HG03103 (cell line): ENCODE results near the gene TMPRSS11E.
A peak's percentile ranks its signal among the peaks of the same experiment; 100 is the strongest.
"Not testable (repeated sequence)": the region's sequence is repeated elsewhere in the genome, so short reads cannot be mapped to it uniquely, and the experiment has no call there.

Experiments used
- ATAC-seq: cut with Tn5 transposase; IDR thresholded peaks from one replicate; pipeline ENCODE4 v1.9.1; 2021; ENCODE audit warnings: low read depth; ENCODE audit not compliant: unreplicated experiment

Gene TMPRSS11E

DNA sequence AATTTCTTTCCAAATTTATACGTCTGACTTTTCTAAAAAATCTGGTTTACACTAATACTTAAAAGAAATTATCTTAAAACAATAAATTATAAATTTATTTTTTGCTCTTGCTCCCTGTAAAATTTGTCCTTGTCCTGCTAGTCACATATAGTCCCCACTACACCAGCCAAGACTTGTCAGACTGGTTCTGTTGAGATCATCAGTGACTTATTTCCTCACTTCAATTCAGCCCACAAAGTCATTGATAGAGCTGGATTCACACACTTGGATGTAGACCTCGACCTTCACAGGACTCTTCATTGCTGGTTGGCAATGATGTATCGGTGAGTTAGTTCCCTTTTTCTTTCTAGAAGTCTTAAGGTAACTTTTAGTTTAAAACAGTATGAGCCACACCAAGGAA is at the start of gene TMPRSS11E:
TMPRSS11E (plus strand) TSS at position 263 of the 400 bp plus-strand sequence; CDS start at position 313, 50 bp downstream.
- no peak for ATAC-seq

DNA sequence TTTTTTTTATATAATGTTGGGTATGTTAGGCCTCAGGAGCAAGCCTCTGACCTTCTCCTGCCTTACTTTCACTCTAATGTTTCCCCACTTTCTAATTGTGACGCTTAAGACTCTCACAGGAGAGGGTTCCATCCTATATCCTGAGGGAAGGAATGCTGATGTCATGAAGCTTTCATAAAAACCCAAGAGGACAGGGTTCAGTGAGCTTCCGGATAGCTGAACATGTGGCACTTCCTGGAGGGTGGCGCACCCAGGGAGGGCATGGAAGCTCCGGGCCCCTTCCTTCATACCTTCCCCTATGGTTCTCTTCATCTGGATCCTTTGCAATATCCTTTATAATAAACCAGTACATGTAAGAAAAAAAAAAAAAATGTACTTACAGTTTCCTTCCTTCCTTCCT is 48.0 kb upstream of the TMPRSS11E start:
- no peak for ATAC-seq

DNA sequence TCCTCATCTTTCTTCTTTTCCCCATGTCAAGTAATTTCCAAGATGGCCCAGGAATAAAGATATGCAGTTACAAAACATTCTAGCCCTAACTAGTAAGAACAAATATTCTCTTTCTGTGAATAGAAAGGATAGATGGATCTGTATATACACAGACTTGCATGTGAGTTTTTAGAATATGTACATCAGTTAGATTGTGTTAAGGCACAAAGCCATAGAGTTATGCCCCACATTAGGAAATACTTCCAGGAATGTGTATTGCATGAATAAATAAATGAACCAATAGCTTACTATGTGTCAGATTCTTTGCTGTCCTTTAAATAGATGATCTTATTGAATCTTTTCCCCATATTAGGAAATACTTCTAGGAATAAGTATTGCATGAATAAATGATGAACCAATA is 46.0 kb upstream of the TMPRSS11E start:
- ATAC-seq, result no peak

DNA sequence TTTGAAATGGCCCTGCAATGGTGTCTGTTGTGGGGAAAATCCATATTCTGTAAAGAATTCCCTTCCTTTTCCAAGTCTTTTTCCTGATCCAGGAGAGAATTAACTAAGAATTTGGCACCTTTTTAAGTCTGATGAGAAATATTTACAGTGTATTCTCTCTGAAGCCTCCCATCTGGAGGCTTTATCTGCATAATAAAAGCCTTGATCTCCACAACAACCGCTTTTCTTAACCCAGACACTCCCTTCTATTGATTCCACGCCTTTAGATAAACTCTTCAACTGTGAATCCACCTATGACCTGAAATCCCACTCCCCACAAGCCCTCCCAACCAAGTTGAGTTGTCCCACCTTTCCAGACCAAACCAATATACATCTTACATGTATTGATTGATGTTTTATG is 43.1 kb upstream of the TMPRSS11E start:
- no peak for ATAC-seq

DNA sequence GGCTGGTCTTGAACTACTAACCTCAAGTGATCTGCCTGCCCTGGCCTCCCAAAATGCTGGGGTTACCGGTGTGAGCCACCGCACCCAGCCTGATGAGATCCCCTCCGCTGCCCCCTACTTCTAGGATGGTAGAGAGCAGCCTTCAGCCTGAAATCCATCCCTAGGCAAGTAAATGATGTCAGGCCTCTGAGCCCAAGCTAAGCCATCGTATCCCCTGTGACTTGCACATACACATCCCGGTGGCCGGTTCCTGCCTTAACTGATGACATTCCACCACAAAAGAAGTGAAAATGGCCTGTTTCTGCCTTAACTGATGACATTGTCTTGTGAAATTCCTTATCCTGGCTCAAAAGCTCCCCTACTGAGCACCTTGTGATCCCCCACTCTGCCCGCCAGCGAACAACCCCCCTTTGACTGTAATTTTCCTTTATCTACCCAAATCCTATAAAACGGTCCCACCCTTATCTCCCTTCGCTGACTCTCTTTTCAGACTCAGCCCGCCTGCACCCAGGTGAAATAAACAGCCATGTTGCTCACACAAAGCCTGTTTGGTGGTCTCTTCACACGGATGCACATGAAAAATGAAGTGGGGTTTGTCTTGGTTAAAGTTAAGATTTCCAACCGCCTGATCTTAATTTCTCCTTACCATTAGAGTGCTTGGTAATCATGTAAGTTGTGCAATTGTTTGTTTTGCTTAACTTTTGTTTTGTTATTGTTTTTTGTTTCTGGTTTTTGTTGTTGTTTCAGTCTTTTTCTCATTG is 41.4 kb upstream of the TMPRSS11E start:
- not testable (repeated sequence) for ATAC-seq

DNA sequence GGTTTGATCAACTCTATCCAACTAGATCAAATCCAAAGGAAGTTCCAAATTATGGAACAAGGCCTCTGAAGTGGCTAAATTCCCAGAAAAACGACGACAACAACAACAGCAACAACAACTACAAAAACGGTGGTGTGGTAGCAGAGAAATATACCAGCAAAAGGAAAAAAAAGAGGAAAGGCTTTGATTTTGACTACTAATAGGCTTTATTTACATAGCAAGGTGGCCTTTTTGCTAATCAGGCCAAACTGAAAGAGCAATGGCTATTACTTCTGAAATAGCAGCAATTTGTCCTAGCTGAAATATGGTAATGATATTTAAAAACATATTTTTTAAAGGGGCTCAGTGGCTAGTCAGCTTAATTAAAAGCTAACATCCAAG is 40.8 kb upstream of the TMPRSS11E start:
- no peak for ATAC-seq

- not testable (repeated sequence) for ATAC-seq
Observed at GRCh38 chr4:68407015-68407867, 40.0 kb upstream of the TMPRSS11E start.

- no peak for ATAC-seq
Observed at GRCh38 chr4:68407868-68408190, 39.4 kb upstream of the TMPRSS11E start.

- ATAC-seq, result no peak
Observed at GRCh38 chr4:68410149-68410548, 37.1 kb upstream of the TMPRSS11E start.

GRCh38 chr4:68410643-68411042 is 36.6 kb upstream of the TMPRSS11E start:
- ATAC-seq, result no peak

DNA sequence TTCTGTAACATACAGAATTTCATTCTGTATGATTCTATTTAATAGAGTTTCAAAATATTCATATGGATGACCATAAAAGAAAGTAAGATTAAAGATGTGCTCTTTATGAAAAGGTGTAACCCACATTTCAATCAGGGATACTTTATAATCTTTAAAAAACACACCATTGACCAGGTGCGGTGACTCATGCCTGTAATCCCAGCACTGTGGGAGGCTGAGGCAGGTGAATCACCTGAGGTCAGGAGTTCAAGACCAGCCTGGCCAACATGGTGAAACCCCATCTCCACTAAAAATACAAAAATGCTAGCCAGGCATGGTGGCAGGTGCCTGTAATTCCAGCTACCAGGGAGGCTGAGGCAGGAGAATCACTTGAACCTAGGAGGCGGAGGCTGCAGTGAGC is 35.2 kb upstream of the TMPRSS11E start:
- ATAC-seq, result not testable (repeated sequence)

- ATAC-seq, result no peak
Observed at GRCh38 chr4:68416591-68416990, 30.7 kb upstream of the TMPRSS11E start.

GRCh38 chr4:68426516-68426915 is 20.7 kb upstream of the TMPRSS11E start:
- ATAC-seq, result no peak

GRCh38 chr4:68430337-68430736 is 16.9 kb upstream of the TMPRSS11E start:
- no peak for ATAC-seq

- no peak for ATAC-seq
Observed at GRCh38 chr4:68432320-68432719, 14.9 kb upstream of the TMPRSS11E start.

- ATAC-seq, result no peak
Observed at GRCh38 chr4:68433582-68433981, 13.7 kb upstream of the TMPRSS11E start.

GRCh38 chr4:68434277-68434676 is 13.0 kb upstream of the TMPRSS11E start:
- no peak for ATAC-seq

DNA sequence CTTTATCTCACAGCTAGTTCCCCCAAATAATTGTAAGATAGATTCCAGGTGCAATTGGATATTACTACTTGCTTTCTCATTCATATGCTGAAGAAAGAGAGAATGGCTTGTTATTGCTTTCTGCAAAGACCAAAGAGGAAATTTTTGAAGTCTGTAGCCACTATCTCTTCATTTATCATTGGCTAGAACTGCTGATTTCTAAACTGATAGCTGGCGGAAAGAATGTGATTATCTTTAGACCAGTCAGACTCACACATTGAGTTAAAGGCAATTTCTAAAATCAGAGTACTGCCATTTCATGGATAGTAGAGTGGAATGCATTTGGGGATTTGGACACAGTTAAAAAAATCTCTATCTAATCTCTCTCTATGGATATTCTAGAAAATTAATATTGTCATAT is 12.4 kb upstream of the TMPRSS11E start:
- ATAC-seq, result no peak

DNA sequence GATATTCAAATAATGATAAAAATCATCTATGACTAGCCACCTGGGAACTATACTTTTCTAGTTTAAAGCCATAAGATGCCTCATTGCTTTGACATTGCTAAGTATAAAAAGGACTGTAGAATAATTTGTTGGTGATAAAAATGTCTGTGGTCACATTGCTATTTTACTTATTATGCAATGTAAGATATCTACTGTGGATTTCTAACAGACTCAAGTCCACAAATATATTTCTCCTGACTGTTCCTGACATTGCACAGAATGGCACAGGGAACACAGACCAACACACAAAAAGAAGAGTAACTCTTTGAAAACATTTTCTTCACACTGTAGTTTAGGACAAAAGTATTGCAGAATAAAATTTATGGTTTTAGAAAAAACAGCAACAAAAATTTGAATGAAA is 2.2 kb upstream of the TMPRSS11E start:
- no peak for ATAC-seq

GRCh38 chr4:68451246-68452211 is 4.3 kb downstream of the TMPRSS11E start:
- peak; percentile 78 for ATAC-seq

GRCh38 chr4:68460085-68460484 is 12.8 kb downstream of the TMPRSS11E start:
- ATAC-seq, result no peak
